ENCODE results near the gene GRIPAP1. TPM values are rescaled to one million over a fixed set of nuclear protein-coding genes. Genes with fewer than 3 reads are reported as not detected.

The GRIPAP1 gene
- total RNA-seq, 1 donor from 2014 or later = 103 TPM

DNA sequence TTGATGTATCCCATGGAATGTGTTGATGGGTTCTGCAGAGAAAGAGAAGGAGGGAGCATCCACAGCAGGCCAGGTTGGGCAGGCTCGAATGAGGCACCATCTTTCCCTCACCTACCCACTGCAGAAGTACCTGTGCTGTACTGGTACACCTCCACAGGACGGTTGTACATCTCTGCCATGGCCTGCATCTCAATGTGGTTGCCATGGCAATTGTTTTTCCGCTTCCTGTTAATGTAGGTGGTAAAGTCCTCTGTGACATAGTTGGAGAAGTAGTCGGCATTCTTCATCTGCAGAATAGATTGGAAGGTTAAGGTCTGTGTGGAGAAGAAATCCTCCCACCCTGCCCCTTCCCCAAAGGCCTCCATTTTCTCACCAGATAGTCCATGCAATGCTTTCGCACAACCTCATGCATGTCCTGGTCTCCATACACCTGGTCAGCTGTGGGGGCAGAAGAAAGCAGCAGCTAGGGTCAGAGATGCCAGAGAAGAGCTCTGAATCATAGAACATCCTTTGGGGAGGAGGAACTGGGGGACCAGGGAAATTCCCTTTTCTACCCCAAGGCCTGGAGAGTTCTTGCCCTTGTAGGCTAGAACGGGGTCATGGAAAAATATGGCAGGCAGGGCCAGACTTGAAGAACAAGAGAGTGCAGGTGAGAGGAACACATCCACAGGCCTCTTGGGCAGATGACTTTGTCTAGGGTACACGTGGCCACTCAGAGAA is 67.3 kb downstream of the GRIPAP1 start:
- intact Hi-C loops (cut with micrococcal nuclease) = loop anchor here (5.0 kb wide), 1 partner anchor 412 kb away; the partner anchor contains the start of gene EBP

GRCh38 chrX:48933757-48934156 is 68.3 kb downstream of the GRIPAP1 start:
- intact Hi-C loops (cut with micrococcal nuclease) = no loop called here

- intact Hi-C loops (cut with micrococcal nuclease) = no loop called here
These were observed 74.2 kb downstream of the GRIPAP1 start for GRCh38 chrX:48927736-48928382.

- intact Hi-C loops (cut with micrococcal nuclease) = no loop called here
These were observed 74.9 kb downstream of the GRIPAP1 start for GRCh38 chrX:48927123-48927522.

DNA sequence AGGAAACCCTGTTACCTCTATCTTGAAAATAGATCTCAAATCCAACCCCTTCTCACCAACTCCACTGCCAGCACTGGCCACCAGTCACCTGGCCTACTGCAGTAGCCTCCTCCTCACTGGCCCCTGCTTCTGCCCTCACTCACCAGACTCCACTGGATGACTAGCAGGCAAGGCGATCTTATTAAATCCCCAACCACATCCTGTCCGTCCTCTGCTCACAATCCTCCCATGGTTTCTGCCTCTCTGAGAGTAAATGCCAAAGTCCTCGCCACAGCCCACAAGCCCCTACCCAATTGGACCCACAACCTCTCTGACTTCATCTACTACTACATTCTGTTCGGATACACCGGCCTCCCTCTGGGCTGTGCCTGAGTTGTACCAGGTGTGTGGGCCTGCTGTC is 77.8 kb downstream of the GRIPAP1 start:
- intact Hi-C loops (cut with micrococcal nuclease) = no loop called here

- intact Hi-C loops (cut with micrococcal nuclease) = no loop called here
These were observed 78.3 kb downstream of the GRIPAP1 start for GRCh38 chrX:48923771-48924170.

Other genes with a start within 250 kb of the GRIPAP1 start
- gene GLOD5, start 240.5 kb downstream of the GRIPAP1 start, total RNA-seq = not detected in 2 replicates
- gene GATA1, start 215.7 kb downstream of the GRIPAP1 start, total RNA-seq = not detected in 2 replicates
- gene HDAC6, start 200.2 kb downstream of the GRIPAP1 start, total RNA-seq = 83.1 and 87.3 TPM in 2 replicates
- not detected in 2 replicates for gene ERAS, start 175.8 kb downstream of the GRIPAP1 start, total RNA-seq
- gene PCSK1N, start 166.7 kb downstream of the GRIPAP1 start, total RNA-seq = 0.56 and 0.78 TPM in 2 replicates
- 48.0 and 49.4 TPM in 2 replicates for gene TIMM17B, start 104.5 kb downstream of the GRIPAP1 start, total RNA-seq
- gene PQBP1, start 104.3 kb downstream of the GRIPAP1 start, total RNA-seq = 88.9 and 92.0 TPM in 2 replicates
- gene SLC35A2, start 90.6 kb downstream of the GRIPAP1 start, total RNA-seq = 22.8 and 25.6 TPM in 2 replicates
- 342 and 350 TPM in 2 replicates for gene PIM2, start 83.2 kb downstream of the GRIPAP1 start, total RNA-seq
- 68.4 and 71.1 TPM in 2 replicates for gene OTUD5, start 44.7 kb downstream of the GRIPAP1 start, total RNA-seq
- 5.0 and 6.3 TPM in 2 replicates for gene KCND1, start 30.4 kb downstream of the GRIPAP1 start, total RNA-seq
- 46.6 and 50.9 TPM in 2 replicates for gene TFE3, start 41.1 kb upstream of the GRIPAP1 start, total RNA-seq
- gene CCDC120, start 56.7 kb upstream of the GRIPAP1 start, total RNA-seq = 6.5 and 8.3 TPM in 2 replicates
- 20.9 and 22.2 TPM in 2 replicates for gene PRAF2, start 71.7 kb upstream of the GRIPAP1 start, total RNA-seq
- gene WDR45, start 77.6 kb upstream of the GRIPAP1 start, total RNA-seq = 68.7 and 71.5 TPM in 2 replicates
- gene GPKOW, start 121.5 kb upstream of the GRIPAP1 start, total RNA-seq = 32.6 and 33.2 TPM in 2 replicates
- 2.0 and 2.4 TPM in 2 replicates for gene MAGIX, start 160.5 kb upstream of the GRIPAP1 start, total RNA-seq
- 89.0 and 90.7 TPM in 2 replicates for gene PLP2, start 169.6 kb upstream of the GRIPAP1 start, total RNA-seq
- gene PRICKLE3, start 184.1 kb upstream of the GRIPAP1 start, total RNA-seq = 18.6 and 18.9 TPM in 2 replicates
- gene SYP, start 197.9 kb upstream of the GRIPAP1 start, total RNA-seq = 2.7 and 3.3 TPM in 2 replicates
- gene CACNA1F, start 231.1 kb upstream of the GRIPAP1 start, total RNA-seq = 0.22 TPM in 2 replicates
- 30.2 and 32.4 TPM in 2 replicates for gene CCDC22, start 233.2 kb upstream of the GRIPAP1 start, total RNA-seq

Measured in T-helper 1 cell treated with Interleukin-12 subunit alpha and Interleukin-12 subunit beta and Interleukin-4 antibody, amounts not matched to agents 30 ng/mL and 1 ng/mL, for 36 hours (primary cell).